Endothelial cell of umbilical vein (primary cell): Measurements from ENCODE around the gene MRPL2.

Experiments
- CTCF ChIP-seq, 2 donors: IDR thresholded peaks; 1 replicate in 1 of 2; 2 replicates in 1 of 2; pipeline ENCODE4 v1.5.1; 2011; ENCODE audit warnings: low read length in 2 of 2, mild to moderate bottlenecking in 2 of 2, moderate library complexity in 2 of 2, control low read depth in 1 of 2, inconsistent platforms in 1 of 2, low read depth in 1 of 2; ENCODE audit not compliant: insufficient read depth in 1 of 2; ENCODE audit errors: extremely low read depth in 1 of 2
- EZH2 ChIP-seq: IDR thresholded peaks from 2 replicates; pipeline ENCODE4 v1.6.1; 2012; ENCODE audit warnings: borderline replicate concordance, low read depth, mild to moderate bottlenecking, moderate library complexity, low read length, inconsistent platforms; ENCODE audit not compliant: severe bottlenecking
- GATA2 ChIP-seq: IDR thresholded peaks from 2 replicates; pipeline ENCODE4 v1.7.0; 2011; ENCODE audit warnings: low read depth, mild to moderate bottlenecking, moderate library complexity, mixed read lengths, low read length; ENCODE audit not compliant: insufficient read length, insufficient read depth
- MYC ChIP-seq: IDR thresholded peaks from one replicate; pipeline ENCODE4 v1.6.1; 2011; ENCODE audit warnings: mild to moderate bottlenecking, low read depth, low read length
- POLR2A ChIP-seq: IDR thresholded peaks from 2 replicates; pipeline ENCODE4 v1.6.1; 2012; ENCODE audit warnings: low read depth, mild to moderate bottlenecking, control low read depth, low read length
- POLR2AphosphoS5 ChIP-seq: IDR thresholded peaks from 2 replicates; pipeline ENCODE4 v1.6.1; 2012; ENCODE audit warnings: low read depth, mild to moderate bottlenecking, control low read depth, low read length, moderate library complexity; ENCODE audit not compliant: insufficient read depth

DNA sequence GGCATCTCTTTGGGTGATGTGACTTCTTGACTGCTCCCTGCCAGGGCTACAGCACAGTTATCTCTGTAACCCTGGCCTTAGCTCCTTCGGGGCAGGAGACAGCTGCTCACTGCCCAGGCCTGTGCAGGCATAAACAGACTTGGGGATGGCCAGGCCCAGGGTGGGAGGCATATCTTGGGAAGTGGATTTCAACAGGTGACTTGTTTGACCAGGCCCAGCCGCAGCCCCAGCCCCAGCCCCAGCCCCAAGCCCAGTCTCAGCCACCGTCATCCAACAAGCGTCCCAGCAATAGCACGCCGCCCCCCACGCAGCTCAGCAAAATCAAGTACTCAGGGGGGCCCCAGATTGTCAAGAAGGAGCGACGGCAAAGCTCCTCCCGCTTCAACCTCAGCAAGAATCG is 53.0 kb downstream of the MRPL2 start:
- TF ChIP-seq EZH2 (no peak), CTCF (IDR thresholded peaks at IDR 0.05; ENCODE audit: extremely low read depth in 1 of 2, insufficient read depth in 1 of 2, low read depth in 1 of 2, low read length in 2 of 2) (no peak), POLR2AphosphoS5 (no peak), POLR2A (no peak), MYC (no peak), GATA2 (no peak)
